Stimulated activated naive CD4-positive, alpha-beta T cell treated with Interleukin-2 at 50 U/mL for 16 hours (primary cell): ENCODE data around the gene VSIR.

ENCODE experiments used
- DNase-seq: peaks from one replicate; lab custom pipeline; 2025; lab: John Stamatoyannopoulos, UW

The VSIR gene

GRCh38 chr10:71782221-71782916 lies 9.0 kb upstream of the VSIR start:
- DNase-seq: no peak

GRCh38 chr10:71780719-71781118 lies 7.4 kb upstream of the VSIR start:
- DNase-seq: no peak

GRCh38 chr10:71780156-71780555 lies 6.8 kb upstream of the VSIR start:
- DNase-seq: no peak

- no peak for DNase-seq
Measured at GRCh38 chr10:71779641-71780040, 6.3 kb upstream of the VSIR start.

- DNase-seq: no peak
Measured at GRCh38 chr10:71778071-71778825, 4.9 kb upstream of the VSIR start.

GRCh38 chr10:71777213-71777985 lies 4.1 kb upstream of the VSIR start:
- DNase-seq: no peak

- DNase-seq: no peak
Measured at GRCh38 chr10:71776481-71776925, 3.2 kb upstream of the VSIR start.

GRCh38 chr10:71774916-71775702 lies 1.8 kb upstream of the VSIR start:
- DNase-seq: no peak

GRCh38 chr10:71772832-71773220 lies 494 bp downstream of the VSIR start:
- DNase-seq: no peak

- peak; percentile 43 for DNase-seq
Measured at GRCh38 chr10:71771821-71772617, 1.3 kb downstream of the VSIR start.

- DNase-seq: no peak
Measured at GRCh38 chr10:71771204-71771603, 2.1 kb downstream of the VSIR start.

GRCh38 chr10:71770789-71771188 lies 2.5 kb downstream of the VSIR start:
- DNase-seq: no peak

- DNase-seq: no peak
Measured at GRCh38 chr10:71770255-71770654, 3.1 kb downstream of the VSIR start.

GRCh38 chr10:71769279-71769823 lies 4.0 kb downstream of the VSIR start:
- peak; percentile 37 for DNase-seq

- no peak for DNase-seq
Measured at GRCh38 chr10:71767420-71768035, 5.8 kb downstream of the VSIR start.

GRCh38 chr10:71766717-71767419 lies 6.5 kb downstream of the VSIR start:
- DNase-seq: peak; percentile 31

GRCh38 chr10:71765906-71766716 lies 7.2 kb downstream of the VSIR start:
- no peak for DNase-seq

GRCh38 chr10:71765176-71765904 lies 8.0 kb downstream of the VSIR start:
- DNase-seq: no peak
